CD14-positive monocyte (primary cell): ENCODE measurements around the gene NOC2L. TPM values are rescaled to one million over a fixed set of nuclear protein-coding genes. Genes with fewer than 3 reads are reported as not detected.

Experiments used
- DNase-seq, 3 donors: peaks; one replicate each; pipeline ENCODE4 v3.0.0-alpha.2; 2011 to 2022
- H2AFZ ChIP-seq: 2 replicates; pipeline ENCODE4 v1.6.0; 2012; ENCODE audit warnings: mild to moderate bottlenecking, low read depth, low read length, inconsistent platforms; ENCODE audit not compliant: insufficient read depth, poor library complexity, severe bottlenecking
- H3K27ac ChIP-seq, 2 donors: 1 replicate in 1 of 2; 2 replicates in 1 of 2; pipeline ENCODE4 v1.5.1; 2012 to 2013; ENCODE audit warnings: low read length in 2 of 2, control low read depth in 1 of 2, inconsistent platforms in 1 of 2, low read depth in 1 of 2, mild to moderate bottlenecking in 1 of 2
- H3K27me3 ChIP-seq, 2 donors: one replicate each; pipeline versions ENCODE4 v1.6.0 to v1.6.1; 2011 to 2013; ENCODE audit warnings: low read length in 2 of 2; ENCODE audit not compliant: control insufficient read depth in 2 of 2, insufficient read depth in 2 of 2
- H3K36me3 ChIP-seq, 2 donors: replicated peaks in 1 of 2; 1 replicate in 1 of 2; 2 replicates in 1 of 2; pipeline versions ENCODE4 v1.5.1 to v1.6.1; 2012 to 2013; ENCODE audit warnings: low read length in 2 of 2, control low read depth in 1 of 2, inconsistent platforms in 1 of 2, mild to moderate bottlenecking in 1 of 2; ENCODE audit not compliant: insufficient read depth in 2 of 2, control insufficient read depth in 1 of 2
- H3K4me1 ChIP-seq, 2 donors: 1 replicate in 1 of 2; 2 replicates in 1 of 2; pipeline versions ENCODE4 v1.5.1 to v1.6.1; 2012 to 2013; ENCODE audit warnings: low read length in 2 of 2, control low read depth in 1 of 2, inconsistent platforms in 1 of 2, mild to moderate bottlenecking in 1 of 2, moderate library complexity in 1 of 2; ENCODE audit not compliant: insufficient read depth in 2 of 2, control insufficient read depth in 1 of 2
- H3K4me2 ChIP-seq: replicated peaks from 2 replicates; pipeline ENCODE3; 2012; ENCODE audit warnings: low read length, moderate library complexity, mild to moderate bottlenecking; ENCODE audit not compliant: poor library complexity, severe bottlenecking; ENCODE audit errors: extremely low read depth
- H3K4me3 ChIP-seq, 3 experiments: fragments of 200-600 bp in 1 of 3; sonication (generic) in 1 of 3; replicated peaks in 1 of 3; 1 replicate in 2 of 3; 2 replicates in 1 of 3; pipeline ENCODE4 v1.5.1; 2011 to 2013; ENCODE audit warnings: low read length in 3 of 3, mild to moderate bottlenecking in 3 of 3, control low read depth in 2 of 3, low read depth in 2 of 3, inconsistent platforms in 1 of 3, moderate library complexity in 1 of 3
- H3K79me2 ChIP-seq: 2 replicates; pipeline ENCODE4 v1.6.0; 2012; ENCODE audit warnings: mild to moderate bottlenecking, control low read depth, inconsistent platforms, low read length, moderate library complexity; ENCODE audit not compliant: insufficient read depth
- H3K9ac ChIP-seq: 2 replicates; pipeline ENCODE4 v1.6.0; 2017; ENCODE audit warnings: low read length, mild to moderate bottlenecking; ENCODE audit not compliant: insufficient read depth, poor library complexity, severe bottlenecking
- H3K9me3 ChIP-seq, 2 donors: replicated peaks in 1 of 2; 1 replicate in 1 of 2; 2 replicates in 1 of 2; pipeline versions ENCODE4 v1.5.1 to v1.6.1; 2012 to 2013; ENCODE audit warnings: low read length in 2 of 2, control low read depth in 1 of 2; ENCODE audit not compliant: control insufficient read depth in 1 of 2, insufficient read depth in 1 of 2
- H4K20me1 ChIP-seq: 2 replicates; pipeline ENCODE4 v1.6.0; 2012; ENCODE audit warnings: mild to moderate bottlenecking, low read length, control low read depth, moderate library complexity; ENCODE audit not compliant: insufficient read depth
- H3K27ac Mint-ChIP-seq, 7 donors: one replicate each; pipeline ENCODE4 v1.8.0; 2020; ENCODE audit warnings: mild to moderate bottlenecking in 7 of 7, mixed read lengths in 7 of 7, moderate library complexity in 6 of 7, inconsistent platforms in 2 of 7
- H3K27me3 Mint-ChIP-seq, 3 donors: one replicate each; pipeline ENCODE4 v1.8.0; 2021 to 2022; ENCODE audit warnings: low read depth in 3 of 3, mild to moderate bottlenecking in 3 of 3, mixed read lengths in 3 of 3, moderate library complexity in 3 of 3, inconsistent platforms in 1 of 3
- H3K36me3 Mint-ChIP-seq, 2 donors: one replicate each; pipeline ENCODE4 v1.8.0; 2020; ENCODE audit warnings: mixed read lengths in 2 of 2, inconsistent platforms in 1 of 2, mild to moderate bottlenecking in 1 of 2
- H3K4me1 Mint-ChIP-seq: one replicate; pipeline ENCODE4 v1.8.0; 2020; ENCODE audit warnings: mild to moderate bottlenecking, mixed read lengths
- H3K4me3 Mint-ChIP-seq, 2 donors: one replicate each; pipeline ENCODE4 v1.8.0; 2020; ENCODE audit warnings: mild to moderate bottlenecking in 2 of 2, mixed read lengths in 2 of 2, moderate library complexity in 1 of 2
- H3K9me3 Mint-ChIP-seq, 7 donors: one replicate each; pipeline ENCODE4 v1.8.0; 2020 to 2022; ENCODE audit warnings: mixed read lengths in 7 of 7, mild to moderate bottlenecking in 6 of 7, moderate library complexity in 6 of 7, inconsistent platforms in 2 of 7
- CTCF ChIP-seq: fragments of 200-600 bp; IDR thresholded peaks from one replicate; pipeline ENCODE4 v1.8.0; 2022; ENCODE audit warnings: antibody characterized with exemption, mild to moderate bottlenecking
- WGBS: methylation state at CpG from one replicate; pipeline ENCODE4 v1.1.5; 2013; ENCODE audit warnings: missing lambda C conversion rate; ENCODE audit not compliant: insufficient coverage; 5-methylcytosine and 5-hydroxymethylcytosine counted together
- intact Hi-C, 2 donors: fragments of 100-400 bp; cut with micrococcal nuclease; formaldehyde crosslinking; loops; one replicate each; pipeline versions ENCODE4 v1.15.0 to v1.15.1; 2023
- polyA plus RNA-seq, 3 donors: library from polyadenylated mRNA; depleted of rRNA in 1 of 3; unstranded in 2 of 3; stranded (reverse) in 1 of 3; fragments of 300-500 nt in 2 of 3; fragments of >200 nt in 1 of 3; fragmentation: Illumina TruSeq in 2 of 3; gene quantifications; 1 replicate in 2 of 3; 2 replicates in 1 of 3; pipeline ENCODE4 v1.2.3, GENCODE V29; 2012 to 2021

Gene NOC2L
- polyA plus RNA-seq, 3 donors: 34.5 to 47.9 (median 35.8) TPM

GRCh38 chr1:921011-921837 lies 37.8 kb downstream of the NOC2L start:
- H3K79me2 ChIP-seq: no peaks in the 10 kb centered on the region
- Mint-ChIP-seq H3K4me3 (peak overlapping the region in 1 of 2 donors; percentile 75), H3K27ac (peak overlapping the region in 1 of 7 donors; percentile 58), H3K4me1 (peaks cover 19% of the 10 kb centered on the region), H3K9me3 (peaks cover 0 to 11% (median 4%) of the 10 kb centered on the region in 7 donors), H3K36me3 (peaks cover 0 to 4% of the 10 kb centered on the region in 2 donors), H3K27me3 (peaks cover 60 to 88% (median 62%) of the 10 kb centered on the region in 3 donors)
- no peaks in the 10 kb centered on the region for H4K20me1 ChIP-seq
- no peak overlapping the region for H3K27ac ChIP-seq
- H3K4me2 ChIP-seq: no peak overlapping the region
- H2AFZ ChIP-seq: no peak overlapping the region
- peaks cover 11 to 54% of the 10 kb centered on the region in 2 donors for H3K27me3 ChIP-seq
- H3K9me3 ChIP-seq: peaks cover 0 to 12% of the 10 kb centered on the region in 2 donors
- peak in 2 of 3 donors; percentile 20 to 33 for DNase-seq
- intact Hi-C loops: no loop called here
- peak; percentile 18 for TF ChIP-seq CTCF
- no peak overlapping the region for H3K4me3 ChIP-seq
- WGBS: 31% methylated on average over 38 of the region's 38 CpGs
- peaks cover 12 to 37% of the 10 kb centered on the region in 2 donors for H3K4me1 ChIP-seq
- H3K9ac ChIP-seq: no peak overlapping the region
- H3K36me3 ChIP-seq: no peaks in the 10 kb centered on the region

- no peak for DNase-seq
- Histone ChIP-seq H3K27ac (no peak overlapping the region), H3K9ac (no peak overlapping the region), H3K9me3 (peaks cover 0 to 12% of the 10 kb centered on the region in 2 donors), H3K27me3 (peaks cover 9 to 47% of the 10 kb centered on the region in 2 donors), H3K4me1 (peaks cover 12 to 36% of the 10 kb centered on the region in 2 donors), H2AFZ (no peak overlapping the region), H4K20me1 (no peaks in the 10 kb centered on the region), H3K79me2 (no peaks in the 10 kb centered on the region), H3K4me2 (no peak overlapping the region), H3K36me3 (no peaks in the 10 kb centered on the region), H3K4me3 (no peak overlapping the region)
- 28% methylated on average over 11 of the region's 13 CpGs for WGBS
- Mint-ChIP-seq H3K36me3 (peaks cover 0 to 4% of the 10 kb centered on the region in 2 donors), H3K27ac (no peak overlapping the region), H3K4me1 (peaks cover 16% of the 10 kb centered on the region), H3K4me3 (peak overlapping the region in 1 of 2 donors; percentile 54), H3K27me3 (peaks cover 55 to 87% (median 56%) of the 10 kb centered on the region in 3 donors), H3K9me3 (peaks cover 0 to 8% (median 4%) of the 10 kb centered on the region in 7 donors)
- intact Hi-C loops: no loop called here
- no peak for TF ChIP-seq CTCF
These were observed 38.5 kb downstream of the NOC2L start for GRCh38 chr1:920521-920920.
